Measurements from ENCODE around the gene FAF1.
"Not testable (repeated sequence)": the region's sequence is repeated elsewhere in the genome, so short reads cannot be mapped to it uniquely, and the experiment has no call there.

Gene FAF1

GRCh38 chr1:50959913-50960844 is at the start of gene FAF1:
FAF1 (minus strand) TSS chr1:50960267; CDS start chr1:50959811, 456 bp downstream.
- Histone ChIP-seq H3K27ac (ENCODE audit: low read depth, low read length) (peak within 1 kb of the TSS; percentile 53), H3K9ac (ENCODE audit: low read depth in 1 of 2, low read length in 2 of 2) (peak within 1 kb of the TSS; percentile 75 to 92), H3K4me1 (ENCODE audit: control insufficient read depth in 1 of 2, insufficient read depth in 2 of 2, low read length in 2 of 2) (peaks cover 4 to 11% of the 10 kb centered on the region in 2 donors), H3K9me3 (ENCODE audit: control insufficient read depth in 1 of 2, low read length in 2 of 2) (no peaks in the 10 kb centered on the region), H3K4me3 (ENCODE audit: low read depth in 1 of 2, low read length in 2 of 2) (peak within 1 kb of the TSS; percentile 98 to 100), H3K36me3 (ENCODE audit: control insufficient read depth in 1 of 2, insufficient read depth in 2 of 2, low read length in 2 of 2) (no peaks in the 10 kb centered on the region), H3K27me3 (ENCODE audit: control insufficient read depth in 1 of 2, insufficient read depth in 2 of 2, low read length in 2 of 2) (no peaks in the 10 kb centered on the region)

GRCh38 chr1:51009381-51009780 is 49.3 kb upstream of the FAF1 start:
- Histone ChIP-seq H3K4me1 (ENCODE audit: control insufficient read depth in 1 of 2, insufficient read depth in 2 of 2, low read length in 2 of 2) (no peaks in the 10 kb centered on the region), H3K9me3 (ENCODE audit: control insufficient read depth in 1 of 2, low read length in 2 of 2) (no peaks in the 10 kb centered on the region), H3K9ac (ENCODE audit: low read depth in 1 of 2, low read length in 2 of 2) (no peak overlapping the region), H3K4me3 (ENCODE audit: low read depth in 1 of 2, low read length in 2 of 2) (no peak overlapping the region), H3K36me3 (ENCODE audit: control insufficient read depth in 1 of 2, insufficient read depth in 2 of 2, low read length in 2 of 2) (no peaks in the 10 kb centered on the region), H3K27ac (ENCODE audit: low read depth, low read length) (no peak overlapping the region), H3K27me3 (ENCODE audit: control insufficient read depth in 1 of 2, insufficient read depth in 2 of 2, low read length in 2 of 2) (no peaks in the 10 kb centered on the region)

GRCh38 chr1:51005549-51005948 is 45.5 kb upstream of the FAF1 start:
- H3K4me3 ChIP-seq (ENCODE audit: low read depth in 1 of 2, low read length in 2 of 2), result not testable (repeated sequence)

DNA sequence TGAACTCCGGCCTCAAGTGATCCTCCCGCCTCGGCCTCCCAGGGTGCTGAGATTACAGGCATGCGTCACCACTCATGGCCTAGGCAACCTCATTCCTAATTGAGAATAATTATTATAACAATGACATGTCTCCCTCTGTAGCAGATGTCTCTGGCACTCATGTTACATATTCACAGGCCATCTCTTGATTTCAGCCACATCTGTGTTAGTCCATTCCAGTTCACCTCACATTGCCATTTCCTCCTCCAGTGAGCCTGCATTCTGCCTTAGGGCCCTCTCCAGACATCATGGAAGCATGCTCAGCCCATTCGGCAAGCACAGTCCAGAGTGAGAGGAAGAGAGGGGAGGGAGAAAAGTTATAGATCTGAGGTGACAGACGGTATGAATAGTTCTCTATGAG is 42.4 kb upstream of the FAF1 start:
- Histone ChIP-seq H3K36me3 (ENCODE audit: control insufficient read depth in 1 of 2, insufficient read depth in 2 of 2, low read length in 2 of 2) (no peaks in the 10 kb centered on the region), H3K27ac (ENCODE audit: low read depth, low read length) (no peak overlapping the region), H3K9me3 (ENCODE audit: control insufficient read depth in 1 of 2, low read length in 2 of 2) (no peaks in the 10 kb centered on the region), H3K4me3 (ENCODE audit: low read depth in 1 of 2, low read length in 2 of 2) (no peak overlapping the region), H3K4me1 (ENCODE audit: control insufficient read depth in 1 of 2, insufficient read depth in 2 of 2, low read length in 2 of 2) (no peaks in the 10 kb centered on the region), H3K27me3 (ENCODE audit: control insufficient read depth in 1 of 2, insufficient read depth in 2 of 2, low read length in 2 of 2) (no peaks in the 10 kb centered on the region), H3K9ac (ENCODE audit: low read depth in 1 of 2, low read length in 2 of 2) (no peak overlapping the region)

More at GRCh38 chr1:51005549-51005948, 45.5 kb upstream of the FAF1 start:
- H3K27me3 ChIP-seq (ENCODE audit: control insufficient read depth in 1 of 2, insufficient read depth in 2 of 2, low read length in 2 of 2); H3K9me3 ChIP-seq (ENCODE audit: control insufficient read depth in 1 of 2, low read length in 2 of 2); H3K4me1 ChIP-seq (ENCODE audit: control insufficient read depth in 1 of 2, insufficient read depth in 2 of 2, low read length in 2 of 2); H3K9ac ChIP-seq (ENCODE audit: low read depth in 1 of 2, low read length in 2 of 2); H3K27ac ChIP-seq (ENCODE audit: low read depth, low read length); H3K36me3 ChIP-seq (ENCODE audit: control insufficient read depth in 1 of 2, insufficient read depth in 2 of 2, low read length in 2 of 2): not testable (repeated sequence)

- H3K4me1 ChIP-seq (ENCODE audit: control insufficient read depth in 1 of 2, insufficient read depth in 2 of 2, low read length in 2 of 2), result no peaks in the 10 kb centered on the region
- H3K27ac ChIP-seq (ENCODE audit: low read depth, low read length), result no peak overlapping the region
- no peaks in the 10 kb centered on the region for H3K36me3 ChIP-seq (ENCODE audit: control insufficient read depth in 1 of 2, insufficient read depth in 2 of 2, low read length in 2 of 2)
- H3K9ac ChIP-seq (ENCODE audit: low read depth in 1 of 2, low read length in 2 of 2), result no peak overlapping the region
- no peak overlapping the region for H3K4me3 ChIP-seq (ENCODE audit: low read depth in 1 of 2, low read length in 2 of 2)
- no peaks in the 10 kb centered on the region for H3K9me3 ChIP-seq (ENCODE audit: control insufficient read depth in 1 of 2, low read length in 2 of 2)
- no peaks in the 10 kb centered on the region for H3K27me3 ChIP-seq (ENCODE audit: control insufficient read depth in 1 of 2, insufficient read depth in 2 of 2, low read length in 2 of 2)
Observed at GRCh38 chr1:51000651-51001050, 40.6 kb upstream of the FAF1 start.

DNA sequence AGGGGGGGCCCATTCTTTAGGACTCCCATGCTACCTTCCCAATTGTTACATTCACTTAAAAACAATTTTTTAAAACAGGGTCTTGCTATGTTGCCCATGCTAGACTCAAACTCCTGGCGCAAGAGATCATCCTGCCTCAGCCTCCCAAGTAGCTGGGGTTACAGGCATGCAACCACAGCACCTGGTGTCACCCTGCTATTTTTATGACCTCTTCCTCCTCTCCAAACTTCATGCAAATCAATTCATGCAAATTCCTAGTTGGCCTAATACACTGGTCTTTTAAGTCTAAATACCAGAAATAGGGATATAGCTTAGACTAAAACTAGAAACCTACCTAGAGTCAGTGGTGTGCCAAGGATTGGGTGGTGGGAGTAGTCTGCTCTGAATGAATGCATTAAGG is 40.1 kb upstream of the FAF1 start:
- Histone ChIP-seq H3K9me3 (ENCODE audit: control insufficient read depth in 1 of 2, low read length in 2 of 2) (no peaks in the 10 kb centered on the region), H3K27ac (ENCODE audit: low read depth, low read length) (no peak overlapping the region), H3K4me1 (ENCODE audit: control insufficient read depth in 1 of 2, insufficient read depth in 2 of 2, low read length in 2 of 2) (no peaks in the 10 kb centered on the region), H3K4me3 (ENCODE audit: low read depth in 1 of 2, low read length in 2 of 2) (no peak overlapping the region), H3K9ac (ENCODE audit: low read depth in 1 of 2, low read length in 2 of 2) (no peak overlapping the region), H3K27me3 (ENCODE audit: control insufficient read depth in 1 of 2, insufficient read depth in 2 of 2, low read length in 2 of 2) (no peaks in the 10 kb centered on the region), H3K36me3 (ENCODE audit: control insufficient read depth in 1 of 2, insufficient read depth in 2 of 2, low read length in 2 of 2) (no peaks in the 10 kb centered on the region)

- H3K36me3 ChIP-seq (ENCODE audit: control insufficient read depth in 1 of 2, insufficient read depth in 2 of 2, low read length in 2 of 2); H3K4me3 ChIP-seq (ENCODE audit: low read depth in 1 of 2, low read length in 2 of 2); H3K4me1 ChIP-seq (ENCODE audit: control insufficient read depth in 1 of 2, insufficient read depth in 2 of 2, low read length in 2 of 2); H3K27ac ChIP-seq (ENCODE audit: low read depth, low read length); H3K9me3 ChIP-seq (ENCODE audit: control insufficient read depth in 1 of 2, low read length in 2 of 2); H3K27me3 ChIP-seq (ENCODE audit: control insufficient read depth in 1 of 2, insufficient read depth in 2 of 2, low read length in 2 of 2); H3K9ac ChIP-seq (ENCODE audit: low read depth in 1 of 2, low read length in 2 of 2): not testable (repeated sequence)
Observed at GRCh38 chr1:50999375-50999774, 39.3 kb upstream of the FAF1 start.

GRCh38 chr1:50996083-50996482 is 36.0 kb upstream of the FAF1 start:
- Histone ChIP-seq H3K36me3 (ENCODE audit: control insufficient read depth in 1 of 2, insufficient read depth in 2 of 2, low read length in 2 of 2) (no peaks in the 10 kb centered on the region), H3K4me1 (ENCODE audit: control insufficient read depth in 1 of 2, insufficient read depth in 2 of 2, low read length in 2 of 2) (no peaks in the 10 kb centered on the region), H3K9me3 (ENCODE audit: control insufficient read depth in 1 of 2, low read length in 2 of 2) (no peaks in the 10 kb centered on the region), H3K4me3 (ENCODE audit: low read depth in 1 of 2, low read length in 2 of 2) (no peak overlapping the region), H3K27me3 (ENCODE audit: control insufficient read depth in 1 of 2, insufficient read depth in 2 of 2, low read length in 2 of 2) (no peaks in the 10 kb centered on the region), H3K9ac (ENCODE audit: low read depth in 1 of 2, low read length in 2 of 2) (no peak overlapping the region), H3K27ac (ENCODE audit: low read depth, low read length) (no peak overlapping the region)

DNA sequence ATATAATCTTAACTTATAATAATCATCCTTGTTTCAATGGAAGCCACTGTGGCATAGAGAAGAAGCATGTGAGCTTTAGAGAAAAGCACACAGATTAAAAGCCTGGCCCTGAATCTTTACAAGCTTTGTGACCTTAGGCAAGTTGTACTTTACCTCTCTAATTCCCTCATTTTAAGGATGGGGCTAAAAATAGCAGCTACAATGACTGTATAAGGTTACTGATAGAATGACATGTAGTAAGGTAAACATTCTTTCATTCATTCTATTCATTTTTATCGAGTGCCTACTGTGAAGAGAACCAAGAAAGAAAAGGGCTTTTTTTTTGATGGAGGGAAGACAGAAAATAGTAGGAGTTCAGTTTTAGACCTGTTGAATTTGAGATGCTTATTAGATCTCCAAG is 35.6 kb upstream of the FAF1 start:
- Histone ChIP-seq H3K27me3 (ENCODE audit: control insufficient read depth in 1 of 2, insufficient read depth in 2 of 2, low read length in 2 of 2) (no peaks in the 10 kb centered on the region), H3K4me3 (ENCODE audit: low read depth in 1 of 2, low read length in 2 of 2) (no peak overlapping the region), H3K27ac (ENCODE audit: low read depth, low read length) (no peak overlapping the region), H3K4me1 (ENCODE audit: control insufficient read depth in 1 of 2, insufficient read depth in 2 of 2, low read length in 2 of 2) (no peaks in the 10 kb centered on the region), H3K9ac (ENCODE audit: low read depth in 1 of 2, low read length in 2 of 2) (no peak overlapping the region), H3K9me3 (ENCODE audit: control insufficient read depth in 1 of 2, low read length in 2 of 2) (no peaks in the 10 kb centered on the region), H3K36me3 (ENCODE audit: control insufficient read depth in 1 of 2, insufficient read depth in 2 of 2, low read length in 2 of 2) (no peaks in the 10 kb centered on the region)

GRCh38 chr1:50994997-50995396 is 34.9 kb upstream of the FAF1 start:
- H3K27me3 ChIP-seq (ENCODE audit: control insufficient read depth in 1 of 2, insufficient read depth in 2 of 2, low read length in 2 of 2), result no peaks in the 10 kb centered on the region
- no peak overlapping the region for H3K27ac ChIP-seq (ENCODE audit: low read depth, low read length)
- H3K9ac ChIP-seq (ENCODE audit: low read depth in 1 of 2, low read length in 2 of 2), result no peak overlapping the region
- no peaks in the 10 kb centered on the region for H3K36me3 ChIP-seq (ENCODE audit: control insufficient read depth in 1 of 2, insufficient read depth in 2 of 2, low read length in 2 of 2)
- H3K4me1 ChIP-seq (ENCODE audit: control insufficient read depth in 1 of 2, insufficient read depth in 2 of 2, low read length in 2 of 2), result no peaks in the 10 kb centered on the region
- H3K9me3 ChIP-seq (ENCODE audit: control insufficient read depth in 1 of 2, low read length in 2 of 2), result no peaks in the 10 kb centered on the region
- no peak overlapping the region for H3K4me3 ChIP-seq (ENCODE audit: low read depth in 1 of 2, low read length in 2 of 2)

All from duodenal mucosa (tissue), 2 donors.